GM19455 (cell line): ENCODE results near the gene KCNQ1.
A peak's percentile ranks its signal among the peaks of the same experiment; 100 is the strongest.

ENCODE experiments used
- ATAC-seq: cut with Tn5 transposase; IDR thresholded peaks from one replicate; pipeline ENCODE4 v1.9.1; 2021; ENCODE audit not compliant: unreplicated experiment

The KCNQ1 gene

DNA sequence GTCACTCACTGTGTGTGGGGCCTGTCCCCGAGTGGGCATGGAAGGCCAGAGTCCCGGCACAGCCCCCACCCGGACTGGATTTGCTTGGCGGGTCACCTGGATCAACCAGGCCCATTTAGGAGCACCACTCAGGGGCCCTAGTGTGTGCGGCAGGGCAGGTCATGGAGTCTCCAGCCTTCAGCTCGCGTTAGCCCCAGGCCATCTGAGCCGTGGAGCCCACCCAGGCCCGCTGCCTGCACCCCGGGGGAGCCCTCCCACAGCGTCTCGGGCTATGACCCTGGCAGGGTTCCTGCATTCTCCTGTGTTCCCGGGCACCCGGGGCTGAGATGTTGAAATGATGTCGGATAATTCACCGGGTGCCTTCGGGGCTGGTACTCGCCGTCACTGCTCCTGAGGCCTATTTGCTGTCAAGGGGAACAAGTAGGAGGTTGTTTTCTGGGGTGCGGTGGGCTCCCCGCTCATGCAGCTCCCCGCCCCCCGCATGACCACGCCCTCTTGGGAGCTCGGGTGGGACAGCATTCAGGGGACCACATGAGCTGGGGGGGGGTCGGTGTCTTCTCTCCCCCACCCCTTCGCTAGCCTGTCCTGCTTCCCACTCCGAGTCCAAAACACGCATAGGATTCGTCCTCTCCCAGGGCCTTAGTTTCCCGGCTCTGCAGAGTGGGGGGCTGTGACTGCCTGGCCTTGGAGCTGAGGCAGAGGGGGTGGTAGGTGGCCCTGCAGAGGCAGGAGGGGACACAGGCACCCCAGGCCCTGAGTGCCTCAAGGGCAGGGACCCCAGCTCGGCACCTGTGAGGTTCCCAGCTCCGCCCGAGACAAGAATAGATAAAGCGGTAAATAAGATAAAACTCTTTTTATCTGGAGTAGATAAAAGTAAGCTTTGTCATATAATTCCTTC lies 77.2 kb downstream of the KCNQ1 start:
- ATAC-seq: no peak

DNA sequence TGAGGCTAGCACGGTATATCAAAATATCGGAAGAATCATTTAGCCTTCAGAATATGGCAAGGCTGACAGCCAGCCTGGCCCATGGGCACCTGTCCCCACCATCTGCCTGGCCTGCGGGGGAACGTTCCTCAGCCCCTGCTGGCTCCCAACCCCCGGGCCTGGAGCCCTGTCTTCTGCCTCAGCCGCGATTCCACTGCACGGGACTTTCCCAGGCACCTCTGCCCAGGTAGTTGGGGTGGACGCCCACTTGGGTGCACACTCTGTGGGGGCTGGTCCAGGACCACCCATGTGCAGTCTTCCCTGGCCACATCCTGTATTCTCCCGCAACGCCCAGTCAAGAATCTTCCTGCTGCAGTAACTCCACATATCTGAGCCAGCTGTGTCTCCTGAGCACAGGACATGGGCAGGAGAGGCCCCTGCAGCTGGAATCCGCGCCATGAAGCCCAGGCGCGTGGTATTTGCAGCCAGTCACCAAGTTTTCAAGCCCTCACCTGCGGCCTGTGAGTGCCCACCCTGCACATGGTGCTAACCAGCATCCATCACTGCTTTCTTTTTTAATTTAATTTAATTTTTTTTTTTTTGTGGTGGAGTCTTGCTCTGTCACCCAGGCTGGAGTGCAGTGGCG lies 77.9 kb downstream of the KCNQ1 start:
- no peak for ATAC-seq

GRCh38 chr11:2523821-2524391 lies 79.1 kb downstream of the KCNQ1 start:
- no peak for ATAC-seq

DNA sequence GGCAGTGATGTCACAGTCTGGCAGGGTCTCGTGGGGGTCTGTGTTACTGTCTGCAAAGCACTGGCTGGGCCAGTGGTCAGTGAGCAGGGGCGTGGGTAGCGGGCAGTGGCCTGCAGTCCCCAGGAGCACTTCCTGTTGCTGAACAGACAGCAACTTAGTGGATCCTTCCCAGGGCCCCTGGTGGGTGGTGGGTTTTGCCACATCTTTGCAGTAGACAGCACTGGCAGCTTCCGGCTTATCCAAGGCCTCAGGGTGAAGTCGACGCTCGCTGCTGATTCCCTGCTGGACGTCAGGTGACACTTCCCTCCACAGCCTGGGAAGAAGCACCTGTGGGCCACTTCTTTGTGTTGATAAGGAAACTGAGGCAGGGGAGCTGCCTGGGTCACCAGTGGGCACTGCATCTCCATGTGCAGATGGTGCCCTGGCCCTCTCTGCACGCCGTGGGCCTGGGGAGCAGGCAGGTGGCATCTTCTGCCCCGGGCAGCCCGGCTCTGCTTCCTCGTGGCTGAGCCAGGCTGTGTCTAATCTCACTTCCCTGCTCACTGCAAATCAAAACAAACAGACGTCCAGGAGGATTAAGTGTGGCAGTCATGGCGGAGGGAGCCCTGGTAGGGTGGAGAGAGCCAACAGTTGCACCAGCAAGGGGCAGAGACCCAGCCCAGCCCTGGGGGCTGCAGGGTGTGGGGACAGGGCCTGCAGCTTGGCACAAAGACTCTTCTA lies 79.8 kb downstream of the KCNQ1 start:
- ATAC-seq: no peak

DNA sequence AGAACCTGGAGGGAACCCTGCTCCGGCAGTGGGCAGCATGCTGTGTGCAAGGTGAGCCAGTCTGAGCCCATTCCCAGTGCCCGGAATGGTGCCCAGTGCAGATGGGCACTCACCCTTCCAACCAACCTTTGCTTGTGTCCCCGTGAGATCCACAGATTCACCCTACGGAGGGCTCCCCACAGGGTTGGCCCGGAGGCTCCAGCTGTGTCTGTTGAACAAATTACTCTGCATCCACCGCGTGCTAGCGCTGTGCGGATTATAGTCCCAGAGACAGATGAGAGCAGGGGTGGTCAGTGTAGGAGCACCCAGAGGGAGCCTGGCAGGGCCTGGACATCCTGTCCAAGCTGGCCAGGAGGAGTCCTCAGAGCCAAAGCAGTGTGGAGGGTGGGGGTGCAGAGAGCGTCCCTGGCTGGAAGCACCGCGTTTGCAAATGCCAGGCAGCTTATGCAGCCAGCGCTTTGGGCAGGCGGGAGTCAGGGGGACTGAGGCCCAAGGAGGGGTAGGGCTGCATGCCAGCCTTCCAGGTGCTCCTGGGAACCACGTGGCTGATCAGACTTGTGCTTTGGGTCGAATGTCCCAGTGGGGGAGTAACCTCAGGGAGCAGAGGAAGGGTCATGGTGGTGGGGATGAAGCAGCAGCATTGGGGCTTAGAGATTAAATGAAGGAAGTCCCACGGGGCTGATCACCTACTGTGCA lies 80.5 kb downstream of the KCNQ1 start:
- ATAC-seq: no peak

DNA sequence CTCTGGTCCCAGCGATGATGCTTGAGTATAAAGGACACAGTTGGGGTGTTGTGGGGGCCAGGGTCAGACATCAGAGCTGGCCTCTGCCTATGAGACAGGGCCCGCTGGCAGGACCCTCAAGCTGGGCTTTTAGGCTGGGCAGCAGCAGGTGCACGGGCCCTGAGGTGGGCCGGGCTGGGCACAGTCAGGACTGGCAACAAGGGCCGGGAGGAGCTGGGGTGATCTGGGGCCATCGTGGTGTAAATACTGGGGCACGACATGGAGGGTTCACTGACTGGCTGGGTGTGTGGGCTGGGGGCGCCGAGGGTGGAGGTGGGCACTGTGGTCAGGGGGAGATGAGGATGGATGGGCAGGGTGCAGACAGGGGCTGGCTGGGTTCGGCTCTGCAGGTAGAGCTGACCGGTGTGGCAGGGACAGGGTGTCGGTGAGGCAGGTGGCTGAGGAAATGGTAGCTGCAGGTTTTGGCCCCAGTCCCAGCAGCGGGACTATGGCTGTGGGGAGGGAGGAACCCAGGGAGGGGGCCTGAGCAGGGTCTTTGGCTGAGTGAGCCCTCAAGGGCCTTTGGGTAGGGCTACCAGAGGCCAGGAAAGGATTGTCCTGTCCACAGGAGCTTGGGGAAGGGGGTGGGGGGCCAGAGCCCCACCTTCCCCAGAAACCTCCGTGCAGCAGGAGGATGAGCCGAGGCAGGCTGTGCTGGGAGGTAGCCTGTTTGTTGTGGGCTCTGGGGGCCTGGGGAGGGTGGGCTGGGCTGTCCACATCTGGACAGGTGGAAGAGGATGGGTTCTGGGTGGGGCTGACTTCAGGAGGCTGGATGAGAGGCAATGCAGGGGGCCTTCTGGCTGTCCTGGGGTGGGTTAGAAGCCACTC lies 81.4 kb downstream of the KCNQ1 start:
- no peak for ATAC-seq

GRCh38 chr11:2526808-2527381 lies 82.1 kb downstream of the KCNQ1 start:
- peak; percentile 65 for ATAC-seq

DNA sequence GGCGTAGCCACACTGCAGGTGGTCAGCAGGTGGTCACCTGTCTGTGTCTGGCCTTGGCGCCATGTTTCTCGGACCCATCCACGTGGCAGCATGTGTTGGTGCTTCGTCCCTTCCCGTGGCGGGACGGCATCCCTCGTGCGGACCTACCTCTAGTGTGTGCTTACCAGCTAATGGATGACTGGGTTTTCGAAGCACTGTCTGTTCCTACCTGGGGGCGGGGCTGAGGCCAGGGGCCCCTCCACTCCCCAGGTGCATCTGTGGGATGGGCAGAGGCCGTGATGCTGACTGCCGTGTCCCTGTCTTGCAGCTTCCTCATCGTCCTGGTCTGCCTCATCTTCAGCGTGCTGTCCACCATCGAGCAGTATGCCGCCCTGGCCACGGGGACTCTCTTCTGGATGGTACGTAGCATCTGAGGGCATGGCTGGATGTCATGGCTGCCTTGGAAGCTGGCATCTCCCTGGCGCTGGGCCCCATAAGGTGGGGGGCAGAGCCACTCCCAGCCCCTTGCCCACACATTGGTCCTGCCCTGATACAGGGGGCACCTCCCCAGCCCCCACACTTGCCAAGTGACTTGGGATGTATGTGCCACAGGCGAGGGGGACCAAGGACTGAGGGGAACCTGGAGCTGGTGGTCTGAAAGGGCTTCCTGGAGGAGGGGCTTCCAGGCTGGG lies 82.9 kb downstream of the KCNQ1 start:
- ATAC-seq: no peak

DNA sequence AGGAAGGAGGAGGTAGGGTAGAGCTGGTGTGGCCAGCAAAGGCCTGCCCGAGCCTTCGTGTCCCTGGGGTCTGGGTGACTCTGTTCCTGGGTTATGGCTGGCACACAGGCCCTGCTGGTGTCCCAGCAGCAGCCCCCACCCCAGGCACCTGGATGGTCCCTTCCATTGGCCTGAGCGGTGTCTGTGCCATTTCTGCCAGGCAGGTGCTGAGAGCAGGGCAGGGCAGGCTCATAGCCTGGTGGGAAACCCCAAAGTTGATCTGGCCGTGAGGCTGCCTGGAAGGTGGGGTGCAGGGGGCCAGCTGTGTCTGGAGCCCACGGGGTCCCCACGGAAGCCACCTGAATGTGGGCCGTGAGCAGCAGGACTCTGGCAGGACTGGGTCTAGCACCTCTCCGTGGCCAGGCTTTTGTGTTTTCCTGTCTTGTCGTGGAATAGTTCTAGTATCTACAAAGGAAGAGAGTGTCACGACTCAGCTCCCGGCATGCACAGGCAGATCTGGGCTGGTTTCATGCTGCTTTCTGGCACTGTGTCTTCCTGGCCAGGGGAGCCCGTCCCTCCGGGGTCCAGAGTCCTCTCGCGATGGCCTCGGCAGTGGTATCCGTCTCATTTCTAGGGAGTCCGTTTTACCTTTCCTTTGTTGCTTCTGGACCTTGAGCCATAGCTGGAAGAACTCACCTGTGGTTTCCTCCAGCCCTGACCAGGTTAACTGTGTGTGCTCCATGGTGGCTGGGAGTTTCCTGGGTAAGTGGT lies 83.7 kb downstream of the KCNQ1 start:
- ATAC-seq: no peak

DNA sequence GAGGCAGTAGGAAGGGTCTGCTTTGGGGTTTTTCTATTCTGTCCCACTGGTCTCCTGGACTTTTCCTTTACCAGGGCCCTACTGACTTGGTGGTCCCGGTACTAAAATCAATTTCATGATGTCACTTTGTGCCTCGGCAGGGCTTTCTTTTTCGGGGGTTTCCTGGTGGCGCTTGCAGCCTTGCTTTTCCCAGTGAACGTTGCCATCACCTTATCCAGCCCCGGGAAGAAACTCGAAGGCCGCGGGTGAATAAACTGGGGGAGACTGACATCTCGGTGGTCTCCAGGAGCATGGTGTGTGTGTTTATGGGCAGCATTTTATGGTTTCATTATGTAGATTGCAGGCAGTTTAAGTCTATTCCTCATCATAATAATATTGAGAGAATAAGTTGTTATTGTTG lies 84.4 kb downstream of the KCNQ1 start:
- no peak for ATAC-seq

DNA sequence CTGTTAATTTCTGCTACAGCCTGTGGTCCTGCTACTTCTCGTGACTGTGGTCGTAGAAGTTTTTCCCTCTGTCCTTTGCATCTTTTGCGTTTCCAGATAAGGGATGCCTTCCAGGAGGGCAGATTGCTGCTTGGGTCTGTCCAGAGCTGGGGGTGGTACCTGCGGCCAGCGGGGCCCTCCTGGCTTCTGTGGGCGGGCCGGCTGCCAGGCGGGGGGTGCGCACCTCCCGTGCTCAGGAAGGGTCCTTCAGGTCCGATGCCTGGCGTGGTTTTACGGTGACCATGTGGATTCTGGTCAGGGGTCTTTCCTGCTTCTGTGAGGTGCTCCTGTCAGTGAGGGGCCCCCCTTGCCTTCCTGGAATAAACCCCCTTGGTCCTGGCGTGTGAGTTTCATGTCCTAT lies 84.8 kb downstream of the KCNQ1 start:
- no peak for ATAC-seq

DNA sequence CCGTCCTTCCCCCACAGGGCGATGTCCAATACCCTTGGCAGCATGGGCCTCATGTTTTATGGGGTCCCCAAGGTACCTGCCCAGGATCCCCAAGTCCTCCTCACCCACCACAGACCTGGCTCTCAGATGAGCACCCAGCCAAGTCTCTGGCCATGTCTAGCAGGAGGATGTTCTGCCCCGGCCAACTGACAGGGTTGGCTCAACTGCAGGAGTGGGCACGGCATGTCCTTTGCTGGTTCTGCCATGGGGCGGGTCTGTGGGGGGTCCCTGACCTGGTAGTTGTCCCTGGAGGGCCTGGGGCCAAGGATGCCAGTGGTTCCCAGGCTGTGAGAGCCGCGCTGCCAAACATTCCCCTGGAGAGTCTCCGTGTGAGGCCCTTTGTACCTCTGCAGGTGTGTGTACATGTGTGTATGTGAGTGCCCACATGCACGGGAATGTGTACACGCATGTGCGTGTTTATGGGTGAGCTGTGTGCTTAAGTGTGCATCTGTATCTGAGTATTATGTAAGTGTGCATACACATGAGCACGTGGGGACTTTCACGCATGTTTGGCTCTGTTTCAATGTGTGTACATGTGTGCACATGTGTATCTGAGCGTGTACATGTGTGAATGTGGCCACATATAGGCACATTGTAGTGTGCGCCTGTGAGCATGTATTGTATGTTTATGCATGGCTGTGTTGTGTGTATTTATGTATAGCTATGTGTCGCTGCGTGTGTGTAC lies 85.5 kb downstream of the KCNQ1 start:
- no peak for ATAC-seq

GRCh38 chr11:2530855-2531200 lies 86.0 kb downstream of the KCNQ1 start:
- ATAC-seq: no peak

DNA sequence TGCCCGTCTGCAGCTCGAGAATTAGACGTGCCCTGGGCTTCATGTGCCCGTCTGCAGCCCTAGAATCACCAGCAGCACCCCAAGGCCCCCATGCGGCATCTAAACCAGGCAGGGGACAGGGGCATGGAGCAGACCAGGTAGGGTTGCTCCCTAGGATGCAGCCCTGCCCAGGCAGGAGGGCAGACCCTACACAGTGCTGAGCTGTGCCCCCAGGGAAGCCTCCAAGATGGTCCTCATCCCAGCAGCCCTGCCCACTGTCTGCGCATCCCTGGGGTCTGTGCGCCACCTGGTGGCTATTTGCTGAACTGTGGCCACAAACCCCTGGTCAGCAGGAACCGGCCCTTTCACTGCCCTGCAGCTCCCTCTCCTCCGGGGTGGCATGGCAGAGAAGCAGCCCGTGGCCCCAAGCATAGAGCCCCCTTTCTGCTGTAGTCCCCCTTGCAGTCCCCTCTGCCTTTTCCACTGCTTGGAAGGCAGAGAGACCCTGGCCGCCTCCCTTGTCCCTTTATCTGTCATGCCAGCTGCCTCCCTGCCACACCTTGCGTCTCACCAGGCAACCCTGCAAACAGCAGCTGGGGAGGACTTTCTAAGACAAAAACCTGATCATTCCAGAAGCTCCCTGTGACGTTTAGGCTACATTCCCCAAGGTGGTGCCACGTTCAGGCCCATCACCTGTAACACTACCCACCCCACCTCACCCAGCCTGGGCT lies 86.6 kb downstream of the KCNQ1 start:
- ATAC-seq: no peak

DNA sequence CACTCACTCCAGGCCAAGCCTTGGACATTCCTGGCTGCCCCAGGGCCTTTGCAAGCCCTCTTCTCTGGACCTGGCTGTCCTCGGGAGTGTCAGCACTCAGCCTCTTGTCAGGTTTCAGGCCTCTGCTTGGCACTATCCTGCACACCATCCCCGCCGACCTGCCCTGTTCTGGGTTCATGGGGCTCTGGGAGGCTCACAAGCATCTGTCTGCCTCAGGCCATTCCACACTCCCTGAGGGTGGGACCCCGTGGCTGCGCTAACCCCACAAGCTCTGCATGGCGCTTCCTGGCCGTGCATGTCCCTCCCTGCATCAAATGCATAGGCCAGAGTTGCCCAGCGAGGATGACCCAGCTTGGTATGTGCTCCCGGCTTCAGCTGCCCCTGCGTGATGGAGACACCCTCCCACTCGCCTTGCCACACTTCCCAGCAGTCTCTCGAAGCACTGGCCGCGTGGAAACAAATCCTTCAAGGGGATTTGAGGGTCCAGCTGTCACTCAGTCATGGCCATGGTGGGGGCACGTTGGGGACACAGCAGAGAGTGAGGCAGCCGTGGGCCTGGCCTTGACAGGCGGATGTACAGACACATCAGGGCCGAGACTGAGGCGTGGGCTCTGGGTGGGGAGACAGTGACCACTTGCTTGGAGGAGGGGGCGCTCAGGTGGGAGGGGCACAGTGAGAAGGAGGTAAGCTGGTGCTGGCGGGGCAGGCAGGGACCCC lies 87.3 kb downstream of the KCNQ1 start:
- ATAC-seq: no peak

DNA sequence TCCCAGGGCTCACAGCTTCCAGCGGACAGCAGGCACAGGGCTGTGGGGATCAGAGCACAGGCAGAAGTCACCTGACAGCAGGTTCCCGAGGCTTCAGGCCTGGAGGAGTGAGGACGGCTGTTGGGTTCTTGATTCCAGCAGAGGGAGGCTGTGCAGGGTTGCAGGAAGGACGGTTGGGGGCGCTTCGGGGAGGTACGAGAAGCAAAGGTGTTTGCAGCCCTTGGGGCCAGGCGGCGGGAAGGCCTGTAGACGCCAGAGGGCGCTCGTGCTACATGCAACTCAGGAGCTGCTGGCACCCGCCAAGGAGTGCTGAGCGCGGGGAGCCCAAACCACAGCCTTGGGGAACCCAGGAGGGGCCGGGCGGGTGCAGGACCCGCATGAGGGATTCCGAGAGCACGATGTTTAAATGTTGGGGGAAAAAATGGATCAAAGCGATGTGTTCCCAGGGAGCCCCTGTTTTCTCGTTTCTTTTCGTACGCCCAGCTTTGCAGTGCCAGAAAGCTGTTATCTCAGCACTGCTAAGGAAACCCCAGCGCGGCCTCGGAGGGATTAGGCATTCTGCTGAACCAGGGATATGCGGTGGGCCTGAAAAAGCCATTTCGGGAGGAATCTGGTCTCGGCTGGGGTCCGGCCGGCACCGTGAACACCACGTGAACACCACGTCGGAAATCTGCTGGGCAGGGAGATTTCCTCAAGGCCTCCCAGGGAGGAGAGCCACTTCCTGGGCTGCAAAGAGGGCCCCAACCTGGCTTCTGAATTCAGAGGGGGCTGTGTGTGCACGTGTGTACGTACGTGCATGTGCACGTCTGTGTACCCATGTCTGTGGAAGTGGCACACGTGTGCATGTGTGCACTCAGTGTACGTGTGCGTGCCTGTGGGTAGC lies 88.1 kb downstream of the KCNQ1 start:
- peak; percentile 56 for ATAC-seq
